DND-41 (cell line): ENCODE data around the gene TUBB3.

ENCODE experiments used
- EZH2 ChIP-seq: IDR thresholded peaks from 3 replicates; pipeline ENCODE4 v1.6.1; 2012; ENCODE audit warnings: borderline replicate concordance, low read depth, mild to moderate bottlenecking, moderate library complexity, low read length, inconsistent platforms; ENCODE audit not compliant: severe bottlenecking
- TF ChIP-seq, protein P1 (sequence below): IDR thresholded peaks from 2 replicates; pipeline ENCODE4 v1.5.1; 2012; ENCODE audit warnings: borderline replicate concordance, low read length, moderate library complexity, mild to moderate bottlenecking; ENCODE audit not compliant: poor library complexity, severe bottlenecking; ENCODE audit errors: extremely low read depth

DNA sequence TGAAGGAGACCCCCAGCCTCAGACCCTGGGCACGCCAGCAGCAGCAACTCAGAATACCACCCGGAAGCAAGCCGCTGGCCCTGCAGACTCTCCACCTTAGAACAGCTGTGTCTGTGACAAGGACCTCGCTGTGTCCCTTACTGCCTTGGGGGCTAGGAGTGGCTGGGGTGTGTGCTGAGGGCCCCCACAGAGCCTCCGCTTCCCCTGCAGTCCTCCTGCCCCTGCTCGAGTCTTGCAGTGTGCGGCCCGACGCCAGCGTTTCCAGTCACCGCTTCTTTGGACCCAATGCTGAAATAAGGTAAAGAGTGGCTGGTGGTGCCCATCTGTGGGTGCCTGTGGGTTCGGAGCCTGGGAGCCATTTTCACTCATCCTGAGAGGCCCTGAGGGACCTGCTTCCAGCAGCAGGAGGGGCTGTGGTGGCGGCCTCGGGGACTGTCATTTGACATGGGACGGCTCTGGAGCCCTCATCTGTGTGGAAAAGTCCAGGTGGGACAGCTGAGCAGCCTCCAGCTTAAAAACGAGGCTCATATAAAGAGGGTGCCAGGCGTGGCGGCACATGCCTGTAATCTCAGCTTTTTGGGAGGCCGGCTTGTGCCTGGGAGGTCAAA is 19.1 kb upstream of the TUBB3 start:
- TF ChIP-seq, protein P1, sequence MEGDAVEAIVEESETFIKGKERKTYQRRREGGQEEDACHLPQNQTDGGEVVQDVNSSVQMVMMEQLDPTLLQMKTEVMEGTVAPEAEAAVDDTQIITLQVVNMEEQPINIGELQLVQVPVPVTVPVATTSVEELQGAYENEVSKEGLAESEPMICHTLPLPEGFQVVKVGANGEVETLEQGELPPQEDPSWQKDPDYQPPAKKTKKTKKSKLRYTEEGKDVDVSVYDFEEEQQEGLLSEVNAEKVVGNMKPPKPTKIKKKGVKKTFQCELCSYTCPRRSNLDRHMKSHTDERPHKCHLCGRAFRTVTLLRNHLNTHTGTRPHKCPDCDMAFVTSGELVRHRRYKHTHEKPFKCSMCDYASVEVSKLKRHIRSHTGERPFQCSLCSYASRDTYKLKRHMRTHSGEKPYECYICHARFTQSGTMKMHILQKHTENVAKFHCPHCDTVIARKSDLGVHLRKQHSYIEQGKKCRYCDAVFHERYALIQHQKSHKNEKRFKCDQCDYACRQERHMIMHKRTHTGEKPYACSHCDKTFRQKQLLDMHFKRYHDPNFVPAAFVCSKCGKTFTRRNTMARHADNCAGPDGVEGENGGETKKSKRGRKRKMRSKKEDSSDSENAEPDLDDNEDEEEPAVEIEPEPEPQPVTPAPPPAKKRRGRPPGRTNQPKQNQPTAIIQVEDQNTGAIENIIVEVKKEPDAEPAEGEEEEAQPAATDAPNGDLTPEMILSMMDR = no peak
- no peak for TF ChIP-seq EZH2
